NB4 (cell line): Measurements from ENCODE around the gene ERV3-1.

ENCODE experiments used
- MAX ChIP-seq: IDR thresholded peaks from 2 replicates; pipeline ENCODE4 v1.6.1; 2011; ENCODE audit warnings: low read depth, low read length
- MYC ChIP-seq: IDR thresholded peaks from 2 replicates; pipeline ENCODE4 v1.6.1; 2011; ENCODE audit warnings: low read depth, low read length
- POLR2A ChIP-seq: IDR thresholded peaks from 2 replicates; pipeline ENCODE4 v1.6.1; 2011; ENCODE audit warnings: mild to moderate bottlenecking; ENCODE audit not compliant: insufficient read length; ENCODE audit errors: extremely low read depth
- TF ChIP-seq, protein P1 (sequence below): IDR thresholded peaks from one replicate; pipeline ENCODE4 v1.5.1; 2012; ENCODE audit warnings: low read depth, low read length

DNA sequence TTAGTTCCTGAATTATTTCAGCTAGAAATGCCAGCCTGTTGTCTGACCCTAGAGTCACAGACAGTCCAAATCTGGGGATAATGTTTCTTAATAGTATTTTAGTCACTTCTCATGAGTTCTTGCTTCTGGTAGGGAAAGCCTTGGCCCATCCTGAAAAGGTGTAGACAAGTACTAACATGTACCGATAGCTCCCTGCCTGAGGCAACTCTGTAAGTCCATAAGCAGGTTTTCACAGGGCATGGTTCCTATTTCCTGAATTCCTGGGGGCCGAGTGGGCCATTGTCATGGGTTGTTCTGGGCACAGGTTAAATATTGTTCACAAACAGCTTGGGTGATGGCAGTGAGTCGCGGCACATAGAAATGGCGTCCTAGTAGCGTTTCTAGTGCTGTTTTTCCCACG is 12.6 kb downstream of the ERV3-1 start:
- TF ChIP-seq POLR2A, result no peak
- TF ChIP-seq, protein P1, sequence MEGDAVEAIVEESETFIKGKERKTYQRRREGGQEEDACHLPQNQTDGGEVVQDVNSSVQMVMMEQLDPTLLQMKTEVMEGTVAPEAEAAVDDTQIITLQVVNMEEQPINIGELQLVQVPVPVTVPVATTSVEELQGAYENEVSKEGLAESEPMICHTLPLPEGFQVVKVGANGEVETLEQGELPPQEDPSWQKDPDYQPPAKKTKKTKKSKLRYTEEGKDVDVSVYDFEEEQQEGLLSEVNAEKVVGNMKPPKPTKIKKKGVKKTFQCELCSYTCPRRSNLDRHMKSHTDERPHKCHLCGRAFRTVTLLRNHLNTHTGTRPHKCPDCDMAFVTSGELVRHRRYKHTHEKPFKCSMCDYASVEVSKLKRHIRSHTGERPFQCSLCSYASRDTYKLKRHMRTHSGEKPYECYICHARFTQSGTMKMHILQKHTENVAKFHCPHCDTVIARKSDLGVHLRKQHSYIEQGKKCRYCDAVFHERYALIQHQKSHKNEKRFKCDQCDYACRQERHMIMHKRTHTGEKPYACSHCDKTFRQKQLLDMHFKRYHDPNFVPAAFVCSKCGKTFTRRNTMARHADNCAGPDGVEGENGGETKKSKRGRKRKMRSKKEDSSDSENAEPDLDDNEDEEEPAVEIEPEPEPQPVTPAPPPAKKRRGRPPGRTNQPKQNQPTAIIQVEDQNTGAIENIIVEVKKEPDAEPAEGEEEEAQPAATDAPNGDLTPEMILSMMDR, result no peak
- no peak for TF ChIP-seq MAX
- TF ChIP-seq MYC, result no peak
